Activated naive CD4-positive, alpha-beta T cell treated with anti-CD3 and anti-CD28 coated beads, Interleukin-2, amount 50 U/mL, for 72 hours (primary cell): ENCODE data around the gene MAPK11. TPM values are rescaled to one million over a fixed set of nuclear protein-coding genes. Genes with fewer than 3 reads are reported as not detected.

Source experiments
- ATAC-seq, 2 donors: fragments of 150-1000 bp; cut with Tn5 transposase; 2 replicates each; pipeline ENCODE4 v1.10.0; 2021; ENCODE audit warnings: mild to moderate bottlenecking in 2 of 2, moderate library complexity in 2 of 2
- DNase-seq, 2 donors: peaks; one replicate each; pipeline ENCODE4 v3.0.0; 2021 to 2022; ENCODE audit warnings: low spot score in 2 of 2
- H3K27ac Mint-ChIP-seq, 2 donors: one replicate each; pipeline ENCODE4 v1.8.0; 2022; ENCODE audit warnings: mild to moderate bottlenecking in 2 of 2, mixed read lengths in 2 of 2
- H3K36me3 Mint-ChIP-seq, 2 donors: one replicate each; pipeline ENCODE4 v1.8.0; 2022; ENCODE audit warnings: mixed read lengths in 2 of 2
- H3K9me3 Mint-ChIP-seq, 2 donors: one replicate each; pipeline ENCODE4 v1.8.0; 2022; ENCODE audit warnings: mixed read lengths in 2 of 2
- total RNA-seq, 2 donors: library from RNA; stranded (reverse); gene quantifications; one replicate each; pipeline ENCODE4 v1.2.3, GENCODE V29; 2022

MAPK11 gene
- total RNA-seq, 2 donors from 2014 or later: 15.6 to 25.7 TPM

DNA sequence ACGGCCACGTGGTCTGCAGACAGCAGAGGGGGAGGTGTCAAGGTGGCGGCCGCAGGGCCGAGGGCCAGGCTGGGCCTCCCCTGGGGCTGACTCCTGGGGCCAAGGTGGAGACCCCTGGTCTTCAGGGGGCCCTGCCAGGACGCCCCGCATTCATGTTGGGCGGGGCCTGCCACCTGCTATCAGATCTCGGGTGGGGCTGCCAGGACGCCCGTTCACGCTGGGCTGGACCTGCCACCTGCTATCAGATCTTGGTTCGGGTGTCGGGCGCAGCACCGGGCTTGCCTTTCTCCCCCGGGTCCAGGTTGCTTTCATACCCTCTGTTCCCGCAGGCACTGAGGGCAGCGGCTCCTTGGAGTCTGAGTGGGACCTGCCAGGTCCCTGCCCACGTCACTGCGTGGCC is 16.1 kb upstream of the MAPK11 start:
- Mint-ChIP-seq H3K36me3 (no peaks in the 10 kb centered on the region), H3K9me3 (no peaks in the 10 kb centered on the region)
- ATAC-seq: no peak

DNA sequence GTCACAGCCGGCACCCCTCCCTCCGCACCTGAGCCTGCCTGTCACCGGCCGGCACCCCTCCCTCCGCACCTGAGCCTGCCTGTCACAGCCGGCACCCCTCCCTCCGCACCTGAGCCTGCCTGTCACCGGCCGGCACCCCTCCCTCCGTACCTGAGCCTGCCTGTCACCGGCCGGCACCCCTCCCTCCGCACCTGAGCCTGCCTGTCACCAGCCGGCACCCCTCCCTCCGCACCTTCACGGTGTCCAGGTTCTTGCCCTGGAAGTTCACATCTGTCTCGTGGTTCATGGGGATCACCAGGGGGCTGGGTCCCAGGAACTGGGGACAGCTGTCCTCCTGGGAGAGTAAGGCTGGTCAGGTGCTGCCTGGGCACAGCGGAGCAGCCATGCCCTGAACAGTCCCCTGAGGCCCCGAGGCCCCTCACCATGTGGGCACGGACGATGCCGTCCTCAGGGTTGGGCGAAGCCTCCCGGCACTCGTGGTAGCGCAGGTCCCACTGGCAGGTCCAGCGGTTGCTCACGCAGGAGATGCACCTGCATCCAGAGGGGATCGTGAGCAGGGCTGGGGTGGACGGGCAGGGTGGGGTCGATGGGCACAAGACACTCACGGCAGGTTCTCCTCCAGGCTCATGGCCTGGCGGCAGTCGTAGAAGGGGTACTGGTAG is 15.5 kb upstream of the MAPK11 start:
- ATAC-seq: no peak
- Mint-ChIP-seq H3K36me3 (no peaks in the 10 kb centered on the region), H3K27ac (no peak overlapping the region), H3K9me3 (no peaks in the 10 kb centered on the region)
- no peak for DNase-seq

More for the DNA sequence above, 16.1 kb upstream of the MAPK11 start:
- H3K27ac Mint-ChIP-seq: no peak overlapping the region
- no peak for DNase-seq

DNA sequence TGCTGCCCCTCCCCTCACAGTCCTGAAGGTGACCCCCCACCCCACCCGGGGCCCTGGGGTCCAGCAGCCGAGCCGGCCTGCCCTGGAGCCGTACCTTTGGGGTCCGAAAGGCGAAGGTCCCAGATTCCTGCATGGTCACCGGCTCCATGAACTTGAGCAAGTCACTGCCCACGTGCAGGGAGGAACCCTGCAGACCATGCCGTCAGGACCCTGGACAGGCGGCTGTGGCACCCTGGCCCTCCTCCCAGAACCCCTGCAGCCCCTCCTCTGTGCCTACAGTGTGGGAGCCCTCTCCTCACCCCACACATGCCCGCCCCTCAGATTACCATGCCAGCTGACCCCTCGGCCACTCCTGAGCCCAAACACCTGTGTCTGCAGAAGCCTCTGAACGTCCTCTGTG is 14.3 kb upstream of the MAPK11 start:
- Mint-ChIP-seq H3K27ac (no peak overlapping the region), H3K36me3 (no peaks in the 10 kb centered on the region), H3K9me3 (no peaks in the 10 kb centered on the region)
- ATAC-seq (no peak), DNase-seq (no peak)

DNA sequence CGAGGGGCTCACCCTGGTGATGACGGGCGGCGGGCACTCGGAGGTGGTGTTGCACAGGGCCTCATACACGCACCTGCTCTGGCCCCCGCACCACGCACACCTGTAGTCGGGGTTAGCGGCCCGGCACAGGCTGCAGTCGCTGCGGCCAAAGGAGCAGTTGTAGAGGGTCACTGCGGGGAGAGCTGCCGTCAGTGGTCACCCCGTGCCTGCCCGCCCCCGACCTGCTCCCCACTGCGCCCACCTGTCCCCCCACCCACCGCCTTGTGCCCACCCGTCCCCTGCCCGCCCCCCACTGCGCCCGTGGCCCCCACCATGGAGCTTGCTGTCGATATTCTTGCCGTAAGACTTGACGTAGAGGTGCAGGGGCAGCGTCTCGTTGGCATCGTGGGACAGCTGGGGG is 13.6 kb upstream of the MAPK11 start:
- Mint-ChIP-seq H3K9me3 (no peaks in the 10 kb centered on the region), H3K27ac (no peak overlapping the region), H3K36me3 (no peaks in the 10 kb centered on the region)
- ATAC-seq (no peak), DNase-seq (no peak)

DNA sequence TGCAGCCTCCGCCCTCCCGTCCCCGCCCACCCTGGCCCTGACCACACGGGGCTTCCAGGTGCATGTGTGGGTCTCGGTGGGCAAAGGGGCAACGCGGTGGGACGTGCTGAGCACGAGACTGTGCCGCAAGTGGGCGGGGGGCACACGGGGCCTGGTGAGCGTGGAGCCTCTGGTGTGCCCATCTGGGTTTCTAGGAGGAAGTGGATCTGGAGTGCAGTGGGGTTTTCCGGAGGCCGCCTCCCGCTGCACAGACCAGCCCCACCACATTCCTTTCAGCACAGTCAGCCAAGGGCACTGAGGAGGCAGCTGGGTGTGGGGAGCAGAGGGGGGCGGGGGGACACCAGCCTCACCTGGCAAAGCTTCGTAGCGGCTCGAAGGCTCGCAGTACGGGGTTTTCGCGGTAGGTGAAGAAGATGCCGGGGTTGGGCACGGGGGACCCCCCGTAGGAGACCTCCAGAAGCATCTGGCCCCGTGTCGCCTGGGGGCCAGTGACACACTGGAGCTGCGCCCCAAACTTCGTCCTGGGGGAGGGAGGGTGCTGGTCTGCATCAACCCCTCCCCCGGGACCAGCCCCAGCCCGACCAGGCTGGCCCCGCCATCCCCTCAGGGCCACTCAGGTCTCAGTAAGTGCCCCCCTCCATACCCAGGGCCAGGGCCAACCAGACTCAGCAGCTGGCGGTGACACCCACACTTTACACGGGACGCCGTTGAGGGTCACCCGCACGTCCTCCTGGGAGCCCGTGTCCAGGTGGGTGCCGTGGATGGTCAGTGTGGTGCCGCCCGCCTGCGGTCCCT is 12.4 kb upstream of the MAPK11 start:
- no peaks in the 10 kb centered on the region for H3K9me3 Mint-ChIP-seq
- ATAC-seq (no peak), DNase-seq (no peak)
- H3K36me3 Mint-ChIP-seq: no peaks in the 10 kb centered on the region
- H3K27ac Mint-ChIP-seq: no peak overlapping the region

DNA sequence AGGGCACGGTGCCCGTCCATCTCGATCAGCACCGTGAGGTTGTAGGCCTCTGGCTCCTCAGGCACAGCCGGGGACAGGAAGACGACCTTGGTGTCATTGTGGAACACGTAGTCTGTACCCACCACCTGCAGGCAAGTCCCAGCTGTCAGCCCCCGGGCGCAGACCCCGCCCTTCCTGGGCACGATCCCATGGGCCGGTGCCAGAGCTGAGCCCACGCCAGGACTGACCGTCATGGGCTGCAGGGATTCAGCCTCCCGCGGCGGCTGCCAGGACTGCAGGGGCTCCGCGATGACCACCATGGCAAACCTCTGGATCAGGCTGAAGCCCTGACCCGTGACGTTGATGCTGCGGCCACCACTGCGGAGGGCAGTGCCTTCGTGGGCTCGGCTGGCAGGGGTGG is 11.8 kb upstream of the MAPK11 start:
- no peaks in the 10 kb centered on the region for H3K36me3 Mint-ChIP-seq
- ATAC-seq: no peak

DNA sequence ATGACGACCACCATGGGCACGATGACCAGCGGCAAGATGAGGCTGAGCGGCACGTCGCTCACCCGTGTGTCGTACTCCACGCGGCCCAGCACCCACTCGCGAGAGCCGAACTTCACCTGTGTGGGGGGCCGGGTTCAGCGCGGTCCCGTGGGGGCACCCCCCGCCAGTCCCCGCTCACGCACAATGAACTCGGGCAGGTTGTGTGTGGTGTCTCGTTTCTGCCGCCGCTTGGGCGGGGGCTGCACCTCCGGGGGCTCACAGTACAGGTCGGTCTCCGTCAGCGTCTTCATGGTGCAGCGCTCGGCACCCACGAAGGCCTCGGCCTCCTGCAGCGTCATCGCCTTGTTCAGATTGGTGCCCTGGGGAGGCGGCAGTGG is 11.2 kb upstream of the MAPK11 start:
- Mint-ChIP-seq H3K27ac (no peak overlapping the region), H3K36me3 (no peaks in the 10 kb centered on the region), H3K9me3 (no peaks in the 10 kb centered on the region)
- DNase-seq: no peak
- no peak for ATAC-seq

More for the DNA sequence above, 11.8 kb upstream of the MAPK11 start:
- Mint-ChIP-seq H3K27ac (no peak overlapping the region), H3K9me3 (no peaks in the 10 kb centered on the region)
- DNase-seq: no peak

DNA sequence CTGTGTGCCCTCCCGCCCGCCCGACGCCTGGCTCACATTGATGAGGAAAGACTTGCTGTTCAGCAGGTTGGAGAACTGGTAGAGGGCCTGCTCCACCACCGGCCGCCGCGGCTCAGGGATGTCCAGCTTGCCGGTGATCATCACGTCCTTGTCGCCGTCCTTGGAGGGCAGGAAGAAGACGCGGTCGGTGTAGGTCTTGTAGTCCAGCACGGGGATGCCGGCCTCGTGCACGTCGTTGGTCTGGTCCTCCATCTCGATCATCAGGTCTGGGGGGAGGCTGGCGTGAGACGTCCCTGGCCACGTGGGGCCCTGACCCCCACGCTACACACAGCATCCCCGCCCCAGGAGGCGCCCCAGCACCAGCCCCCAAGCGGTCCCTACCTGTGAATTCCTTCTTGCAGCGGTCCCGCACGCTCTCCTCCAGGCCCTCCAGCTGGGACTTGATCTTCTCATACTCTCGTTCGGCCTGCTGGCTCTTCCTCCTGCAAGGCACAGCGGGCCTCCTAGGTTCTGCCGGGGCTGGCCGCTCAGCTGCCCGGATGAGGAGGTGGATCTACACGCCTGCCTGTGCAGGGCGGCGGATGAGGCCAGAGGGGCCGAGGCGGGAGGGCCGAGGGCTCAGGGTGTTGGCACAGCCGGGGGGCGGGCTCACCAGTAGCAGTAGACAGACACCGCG is 10.7 kb upstream of the MAPK11 start:
- Mint-ChIP-seq H3K9me3 (no peaks in the 10 kb centered on the region), H3K27ac (no peak overlapping the region), H3K36me3 (no peaks in the 10 kb centered on the region)
- DNase-seq (no peak), ATAC-seq (no peak)

DNA sequence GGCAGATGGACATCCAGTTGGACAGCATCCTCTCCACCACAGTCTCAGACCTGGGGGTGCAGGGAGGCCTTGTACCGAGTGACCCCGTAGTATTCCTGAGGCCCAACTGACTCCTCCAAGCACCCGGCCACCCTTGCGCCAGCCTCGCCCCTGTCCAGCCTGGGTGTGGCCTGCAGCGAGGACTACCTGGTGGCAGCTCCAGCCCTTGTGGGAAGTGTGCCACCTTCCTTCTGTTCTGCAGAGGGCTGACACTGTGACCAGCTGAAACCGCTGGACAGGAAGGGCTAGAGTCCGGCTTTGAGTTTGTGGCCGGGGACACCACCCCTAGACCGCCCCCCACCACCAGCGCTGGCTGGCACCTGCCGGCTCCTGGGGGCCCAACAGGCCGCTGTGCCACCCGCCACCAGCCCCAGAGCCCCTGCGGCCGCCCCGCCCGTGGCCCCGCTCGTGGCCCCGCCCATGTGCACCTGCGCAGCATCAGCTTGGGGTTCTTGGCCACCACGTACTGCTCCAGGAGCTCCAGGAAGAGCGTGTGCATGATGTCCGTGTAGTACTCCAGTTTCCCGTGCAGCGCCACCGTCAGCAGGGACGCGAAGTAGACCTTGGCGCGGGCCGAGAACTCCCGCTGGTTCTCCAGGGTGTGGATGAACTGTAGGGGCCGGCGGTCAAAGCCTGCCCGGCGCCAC is 10.0 kb upstream of the MAPK11 start:
- DNase-seq (no peak), ATAC-seq (no peak)
- H3K36me3 Mint-ChIP-seq: no peaks in the 10 kb centered on the region
- no peak overlapping the region for H3K27ac Mint-ChIP-seq
- H3K9me3 Mint-ChIP-seq: no peaks in the 10 kb centered on the region

DNA sequence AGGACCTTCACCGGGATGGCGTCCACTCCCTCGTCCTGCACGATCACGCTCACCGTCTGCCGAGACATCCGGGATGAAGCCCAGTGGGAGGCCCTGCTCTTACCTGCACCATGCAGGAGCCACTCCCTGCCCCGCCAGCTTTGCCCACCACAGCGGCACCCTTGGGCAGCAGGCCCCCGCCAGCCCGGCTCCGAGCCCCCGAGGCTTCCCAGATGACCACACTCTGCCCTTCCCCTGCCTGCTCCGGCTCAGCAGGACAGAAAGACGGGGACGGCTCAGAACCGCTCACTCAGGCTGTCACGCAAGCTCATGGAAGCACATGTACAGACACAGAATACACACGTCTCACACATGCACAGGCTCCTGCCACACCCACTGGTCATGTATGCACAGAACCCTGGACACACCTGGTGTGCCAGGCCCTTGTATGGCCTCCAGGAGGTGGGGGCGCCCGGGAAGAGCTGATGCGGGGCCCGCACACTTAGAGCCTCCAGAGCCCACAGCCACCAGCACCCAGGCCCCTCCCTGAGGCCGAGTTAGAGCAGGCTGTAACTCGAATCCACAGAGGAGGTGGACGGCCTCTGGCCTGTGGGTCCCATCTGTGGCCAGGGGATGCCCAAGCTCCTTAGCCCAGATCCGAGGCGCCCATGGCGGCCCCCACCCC is 8.9 kb upstream of the MAPK11 start:
- H3K9me3 Mint-ChIP-seq: no peaks in the 10 kb centered on the region
- ATAC-seq: no peak
- no peak for DNase-seq
- no peaks in the 10 kb centered on the region for H3K36me3 Mint-ChIP-seq
- H3K27ac Mint-ChIP-seq: no peak overlapping the region

DNA sequence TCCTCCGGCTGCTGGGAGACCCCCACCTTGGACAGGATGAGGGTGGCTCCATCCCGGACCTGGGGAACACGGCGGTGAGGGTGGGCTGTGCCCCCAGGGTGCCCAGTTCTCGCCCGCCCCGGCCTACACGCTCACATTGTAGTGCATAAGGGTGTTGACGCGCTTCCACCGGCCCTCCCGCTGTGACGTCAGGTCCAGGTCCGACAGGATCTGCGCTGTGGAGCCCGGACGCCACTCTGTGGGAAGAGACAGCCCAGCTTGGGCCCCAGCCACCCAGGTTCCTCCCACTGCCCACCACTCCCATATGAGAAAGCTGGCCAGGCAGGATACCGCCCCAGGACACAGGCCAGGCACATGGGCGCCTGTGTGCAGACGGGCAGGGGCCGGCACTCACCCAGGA is 8.3 kb upstream of the MAPK11 start:
- Mint-ChIP-seq H3K36me3 (no peaks in the 10 kb centered on the region), H3K27ac (no peak overlapping the region), H3K9me3 (no peaks in the 10 kb centered on the region)
- ATAC-seq (no peak), DNase-seq (no peak)

DNA sequence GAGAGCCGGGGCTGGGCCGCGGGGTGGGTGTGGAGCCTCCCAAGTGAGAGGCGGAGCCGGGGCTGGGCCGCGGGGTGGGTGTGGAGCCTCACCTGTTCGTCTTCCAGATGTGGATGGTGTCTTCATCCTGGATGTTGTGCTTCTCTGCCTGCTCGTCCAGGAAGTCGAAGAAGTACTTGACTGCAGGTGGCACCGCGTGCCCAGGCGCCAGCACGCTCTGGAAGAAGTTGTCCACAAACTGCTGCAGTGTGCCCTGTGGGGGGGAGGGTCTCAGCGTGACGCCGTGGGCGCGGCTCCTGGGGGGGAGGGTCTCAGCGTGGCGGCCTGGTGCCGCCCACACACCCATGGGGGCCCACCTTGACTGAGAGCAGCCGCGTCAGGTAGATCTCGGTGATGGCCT is 7.6 kb upstream of the MAPK11 start:
- DNase-seq (no peak), ATAC-seq (no peak)
- Mint-ChIP-seq H3K27ac (no peak overlapping the region), H3K9me3 (no peaks in the 10 kb centered on the region), H3K36me3 (no peaks in the 10 kb centered on the region)

DNA sequence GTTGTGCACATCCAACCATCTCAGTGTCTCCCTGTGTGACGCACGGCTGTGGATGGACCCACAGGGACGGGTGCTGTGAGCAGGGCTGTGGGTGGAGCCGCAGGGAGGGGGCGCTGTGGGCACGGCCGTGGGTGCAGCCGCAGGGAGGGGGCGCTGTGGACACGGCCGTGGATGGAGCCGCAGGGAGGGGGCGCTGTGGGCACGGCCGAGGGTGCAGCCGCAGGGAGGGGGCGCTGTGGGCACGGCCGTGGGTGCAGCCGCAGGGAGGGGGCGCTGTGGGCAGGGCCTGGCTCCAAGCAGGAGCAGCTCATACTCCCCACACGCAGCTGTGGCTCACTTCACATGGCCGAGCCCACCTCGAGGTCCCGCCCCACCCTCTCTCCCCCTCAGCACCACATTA is 6.0 kb upstream of the MAPK11 start:
- no peaks in the 10 kb centered on the region for H3K9me3 Mint-ChIP-seq
- ATAC-seq (peak; percentile 75 to 83), DNase-seq (peak in 1 of 2 donors; percentile 66)
- no peak overlapping the region for H3K27ac Mint-ChIP-seq
- H3K36me3 Mint-ChIP-seq: no peaks in the 10 kb centered on the region

DNA sequence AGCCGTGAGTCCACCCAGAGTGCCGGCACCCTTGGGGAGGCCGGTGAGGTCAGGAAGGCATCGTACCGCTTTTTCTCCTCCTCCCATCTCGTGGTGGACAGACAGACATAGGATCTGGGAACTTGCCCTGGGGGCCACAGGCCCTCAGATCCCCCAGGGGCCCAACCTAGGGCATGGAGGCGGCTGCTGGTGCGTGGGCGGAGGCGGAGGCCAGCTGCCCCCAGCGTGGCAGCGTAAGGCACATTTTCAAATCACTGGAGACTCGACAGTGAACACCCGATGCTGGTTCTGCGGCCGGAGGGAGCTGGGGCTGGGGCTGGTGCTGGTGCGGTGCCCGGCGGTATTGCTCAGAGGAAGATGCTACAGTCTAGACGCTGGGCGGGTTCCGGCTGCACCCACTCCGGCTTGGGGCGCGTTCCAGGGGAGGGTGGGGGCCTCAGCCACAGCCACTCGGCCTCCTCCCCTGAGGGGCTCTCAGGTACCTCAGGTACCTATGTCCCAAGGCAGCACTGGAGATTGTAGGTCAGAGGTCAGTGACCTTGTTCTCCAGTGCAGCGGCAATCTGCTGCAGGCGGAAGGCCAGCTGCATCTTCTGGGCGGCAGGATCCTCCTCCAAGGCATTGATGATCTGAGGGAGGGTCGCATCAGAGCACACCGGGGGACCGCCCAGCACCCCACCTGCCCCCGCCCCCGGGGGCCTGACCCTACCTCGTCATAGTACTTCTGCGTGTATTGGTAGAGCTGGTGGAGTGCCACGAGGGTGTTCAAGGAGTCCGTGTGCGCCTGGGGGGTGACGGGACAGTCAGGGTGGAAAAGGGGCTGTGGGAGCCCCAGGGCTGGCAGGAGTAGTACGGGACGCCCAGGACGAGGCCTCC is 5.2 kb upstream of the MAPK11 start:
- ATAC-seq: no peak
- no peak for DNase-seq
- no peaks in the 10 kb centered on the region for H3K36me3 Mint-ChIP-seq
- H3K27ac Mint-ChIP-seq: no peak overlapping the region
- H3K9me3 Mint-ChIP-seq: no peaks in the 10 kb centered on the region

DNA sequence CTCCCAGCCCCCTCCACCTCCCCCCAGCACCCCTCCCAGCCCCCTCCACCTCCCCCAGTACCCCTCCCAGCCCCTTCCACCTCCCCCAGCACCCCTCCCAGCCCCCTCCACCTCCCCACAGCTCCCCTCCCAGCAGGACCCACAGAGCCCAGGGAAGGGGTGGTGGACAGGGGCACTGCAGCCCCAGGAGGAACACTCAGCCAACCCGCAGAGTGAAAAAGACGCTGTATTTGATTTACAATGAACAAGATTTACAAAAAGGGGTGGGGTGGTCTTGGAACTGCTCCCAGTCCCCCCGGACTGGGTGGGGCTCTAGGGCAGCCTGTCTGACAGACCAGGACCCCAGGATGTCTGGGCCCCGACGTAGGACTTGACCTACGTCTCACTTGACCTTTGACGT is 4.6 kb upstream of the MAPK11 start:
- DNase-seq (no peak), ATAC-seq (no peak)
- Mint-ChIP-seq H3K36me3 (no peaks in the 10 kb centered on the region), H3K27ac (no peak overlapping the region), H3K9me3 (no peaks in the 10 kb centered on the region)

DNA sequence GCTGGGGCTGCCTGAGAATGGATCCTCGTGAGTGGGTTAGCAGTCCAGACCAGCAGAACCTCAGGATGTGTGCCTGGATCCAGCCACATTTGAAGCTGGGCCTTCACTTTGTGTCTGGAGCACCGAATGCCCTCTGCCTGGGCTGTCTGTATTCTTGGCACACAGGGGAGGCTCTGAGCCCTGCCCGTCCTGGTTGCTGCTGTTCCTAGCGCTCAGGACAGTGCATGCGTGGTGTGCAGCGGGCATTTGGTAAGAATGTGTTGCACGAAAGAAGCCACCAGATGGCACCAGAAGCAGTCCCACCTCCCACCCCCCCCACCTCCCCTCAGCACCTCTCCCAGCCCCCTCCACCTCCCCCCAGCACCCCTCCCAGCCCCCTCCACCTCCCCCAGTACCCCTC is 4.1 kb upstream of the MAPK11 start:
- peak in 1 of 2 donors; percentile 27 for ATAC-seq
- H3K27ac Mint-ChIP-seq: no peak overlapping the region
- no peaks in the 10 kb centered on the region for H3K36me3 Mint-ChIP-seq
- H3K9me3 Mint-ChIP-seq: no peaks in the 10 kb centered on the region
- peak in 1 of 2 donors; percentile 49 for DNase-seq
